ELR (cell line): ENCODE data around the gene CBFA2T3.
A peak's percentile ranks its signal among the peaks of the same experiment; 100 is the strongest.
"Not testable (repeated sequence)": the region's sequence is repeated elsewhere in the genome, so short reads cannot be mapped to it uniquely, and the experiment has no call there.

ENCODE experiments used
- DNase-seq: peaks from one replicate; pipeline ENCODE4 v3.0.0-alpha.2; 2015; ENCODE audit warnings: low read depth

The CBFA2T3 gene

GRCh38 chr16:88922826-88923410 lies 54.1 kb downstream of the CBFA2T3 start:
- no peak for DNase-seq

GRCh38 chr16:88922114-88922825 lies 54.7 kb downstream of the CBFA2T3 start:
- peak; percentile 42 for DNase-seq

DNA sequence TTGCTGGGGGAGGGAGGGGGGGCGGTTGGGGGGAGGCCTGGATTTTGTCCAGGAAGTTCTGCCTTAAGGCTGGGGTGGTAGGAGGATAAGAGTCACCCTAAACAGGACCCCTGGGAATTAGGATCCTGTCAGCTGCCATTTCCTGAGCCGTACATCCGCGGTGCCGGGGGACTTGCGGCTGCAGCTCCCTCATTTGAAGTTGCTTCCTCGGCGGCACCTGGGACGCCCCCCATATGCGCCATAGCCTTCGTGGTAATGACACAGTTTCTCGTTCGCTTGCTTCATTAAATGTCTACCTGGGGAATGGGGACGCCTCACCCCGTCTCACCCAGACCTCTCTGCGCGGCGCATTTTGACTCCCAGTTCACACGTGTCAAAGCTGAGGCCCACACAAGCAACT lies 55.4 kb downstream of the CBFA2T3 start:
- no peak for DNase-seq

GRCh38 chr16:88920618-88921590 lies 56.1 kb downstream of the CBFA2T3 start:
- peak; percentile 51 for DNase-seq

DNA sequence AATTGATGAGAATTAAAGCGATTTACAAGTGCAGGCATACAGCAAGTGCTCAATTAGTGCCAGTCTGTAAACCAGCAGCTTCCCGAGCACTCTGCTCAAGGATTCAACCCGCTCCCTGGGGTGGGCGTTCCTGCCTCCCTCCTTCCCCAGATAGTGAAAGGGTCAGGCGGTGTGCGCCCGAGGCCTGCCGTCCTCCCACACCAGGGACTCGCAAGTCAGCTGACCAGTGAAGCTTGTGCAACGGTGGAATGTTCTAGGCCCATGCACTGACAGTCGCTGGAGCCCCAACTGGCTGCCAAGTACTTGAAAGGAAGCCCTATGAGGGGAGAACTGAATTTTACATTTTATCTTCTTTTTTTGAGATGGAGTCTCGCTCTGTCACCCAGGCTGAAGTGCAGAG lies 57.1 kb downstream of the CBFA2T3 start:
- DNase-seq, result no peak

- DNase-seq, result not testable (repeated sequence)
Measured at GRCh38 chr16:88918896-88919295, 58.1 kb downstream of the CBFA2T3 start.

GRCh38 chr16:88917915-88918627 lies 58.9 kb downstream of the CBFA2T3 start:
- DNase-seq, result no peak

DNA sequence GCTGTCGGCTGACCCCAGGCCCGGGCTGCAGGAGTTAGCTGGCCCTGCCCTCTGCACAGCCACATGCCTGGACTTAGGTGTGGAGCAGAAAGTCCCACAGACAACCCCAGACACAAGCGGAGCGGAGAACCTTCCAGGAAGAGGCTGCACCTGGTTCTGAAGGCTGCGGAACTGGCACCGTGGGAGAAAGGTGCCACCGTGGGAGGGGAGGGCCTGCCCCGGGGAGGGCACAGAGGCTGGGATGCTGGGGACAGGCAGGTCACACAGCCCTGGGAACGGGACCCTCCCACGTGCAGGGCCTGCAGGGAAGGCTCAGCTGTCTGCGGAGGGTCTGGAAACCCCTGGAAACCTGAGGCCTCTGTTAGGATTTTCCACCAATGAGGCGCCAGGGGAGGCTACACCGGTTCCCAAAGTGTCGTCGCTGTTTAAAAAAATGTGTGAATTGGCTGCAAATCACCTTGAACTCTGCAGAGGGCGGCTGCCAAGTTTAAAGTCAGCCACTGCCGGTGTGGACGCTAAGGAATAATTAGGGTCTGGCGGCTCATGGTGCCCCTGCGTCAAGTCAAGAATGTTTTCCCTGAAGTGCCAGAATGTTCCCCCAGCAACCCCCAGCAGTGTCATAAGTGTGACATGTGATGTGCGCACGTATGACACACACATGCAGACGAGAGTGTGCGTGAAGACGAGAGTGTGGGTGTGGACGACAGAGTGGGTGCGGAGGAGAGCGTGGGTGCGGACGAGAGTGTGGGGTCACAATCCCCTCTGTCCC lies 59.7 kb downstream of the CBFA2T3 start:
- DNase-seq, result no peak

DNA sequence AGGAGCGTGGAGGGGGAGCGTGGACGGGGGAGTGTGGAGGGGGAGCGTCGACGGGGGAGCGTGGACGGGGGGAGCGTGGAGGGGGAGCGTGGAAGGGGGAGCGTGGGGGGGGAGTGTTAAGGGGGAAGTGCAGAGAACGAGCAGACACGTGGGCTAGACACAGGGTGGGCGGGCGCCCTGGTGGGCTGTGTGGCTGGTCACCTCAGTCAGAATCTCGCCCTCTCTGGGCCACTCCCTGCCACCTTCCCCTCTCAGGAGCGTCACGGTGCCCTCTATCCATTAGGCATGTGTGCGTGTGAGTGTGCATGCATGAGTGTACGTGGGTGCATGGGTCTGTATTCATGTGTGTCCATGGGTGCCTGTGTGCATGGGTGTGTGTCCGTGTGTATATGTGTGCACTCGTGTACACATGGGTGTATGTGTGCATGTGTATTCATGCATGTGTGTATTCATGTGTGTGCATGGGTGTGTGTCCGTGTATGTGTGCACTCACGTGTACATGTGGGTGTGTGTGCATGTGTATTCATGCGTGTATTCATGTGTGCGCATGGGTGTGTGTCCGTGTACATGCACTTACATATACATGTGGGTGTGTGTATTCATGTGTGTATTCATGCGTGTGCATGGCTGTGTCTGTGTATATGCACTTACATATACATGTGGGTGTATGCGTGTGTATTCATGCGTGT lies 61.2 kb downstream of the CBFA2T3 start:
- DNase-seq, result no peak

GRCh38 chr16:88914750-88915368 lies 62.1 kb downstream of the CBFA2T3 start:
- DNase-seq, result no peak

DNA sequence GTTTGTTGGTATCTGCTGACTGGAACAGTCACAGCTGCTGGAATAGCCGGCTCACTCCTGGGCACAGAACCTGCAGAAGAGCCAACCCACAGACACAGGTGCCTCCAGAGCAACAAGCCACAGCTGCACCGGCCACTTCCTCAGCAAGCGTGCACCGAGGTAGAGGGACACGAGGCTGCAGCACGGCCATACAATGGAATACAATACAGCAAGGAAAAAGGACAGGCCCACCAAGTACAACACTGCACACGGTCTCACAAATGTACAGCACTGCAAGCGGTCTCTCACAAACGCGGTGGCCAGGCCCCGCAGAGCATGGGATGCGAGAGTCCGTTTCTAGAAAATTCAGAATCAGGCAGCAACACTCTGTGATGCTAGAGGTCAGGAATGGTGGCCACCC lies 63.1 kb downstream of the CBFA2T3 start:
- no peak for DNase-seq

DNA sequence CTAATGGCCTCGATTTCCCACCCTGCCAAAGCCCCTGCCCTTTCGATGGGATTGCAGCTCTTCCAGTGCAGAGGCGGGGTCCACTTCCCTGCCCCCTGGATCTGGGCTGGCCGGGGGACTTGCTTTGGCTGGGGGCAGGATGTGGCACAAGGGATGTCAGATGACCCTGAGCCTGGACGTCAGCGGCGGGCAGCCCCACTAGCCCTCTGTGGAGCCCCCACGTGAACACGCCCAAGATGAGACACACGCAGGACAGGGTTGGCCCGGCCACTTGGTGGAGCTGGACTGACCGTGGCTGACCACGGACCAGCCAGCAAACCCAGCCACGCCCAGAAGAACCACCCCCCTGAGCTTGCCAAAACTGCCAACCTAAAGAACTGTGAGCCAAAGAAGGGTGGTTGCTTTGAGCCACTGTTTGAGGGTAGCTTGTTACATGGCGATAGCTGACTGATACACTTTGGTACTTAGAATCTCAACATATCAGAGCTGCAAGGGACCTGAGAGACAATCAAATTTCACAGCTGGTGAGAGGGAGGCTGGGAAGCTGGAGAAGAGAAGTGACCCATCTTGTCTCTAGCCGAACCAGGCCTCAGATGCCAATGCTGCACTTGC lies 63.9 kb downstream of the CBFA2T3 start:
- no peak for DNase-seq

- DNase-seq, result no peak
Measured at GRCh38 chr16:88912556-88912955, 64.5 kb downstream of the CBFA2T3 start.

GRCh38 chr16:88911946-88912310 lies 65.1 kb downstream of the CBFA2T3 start:
- no peak for DNase-seq

DNA sequence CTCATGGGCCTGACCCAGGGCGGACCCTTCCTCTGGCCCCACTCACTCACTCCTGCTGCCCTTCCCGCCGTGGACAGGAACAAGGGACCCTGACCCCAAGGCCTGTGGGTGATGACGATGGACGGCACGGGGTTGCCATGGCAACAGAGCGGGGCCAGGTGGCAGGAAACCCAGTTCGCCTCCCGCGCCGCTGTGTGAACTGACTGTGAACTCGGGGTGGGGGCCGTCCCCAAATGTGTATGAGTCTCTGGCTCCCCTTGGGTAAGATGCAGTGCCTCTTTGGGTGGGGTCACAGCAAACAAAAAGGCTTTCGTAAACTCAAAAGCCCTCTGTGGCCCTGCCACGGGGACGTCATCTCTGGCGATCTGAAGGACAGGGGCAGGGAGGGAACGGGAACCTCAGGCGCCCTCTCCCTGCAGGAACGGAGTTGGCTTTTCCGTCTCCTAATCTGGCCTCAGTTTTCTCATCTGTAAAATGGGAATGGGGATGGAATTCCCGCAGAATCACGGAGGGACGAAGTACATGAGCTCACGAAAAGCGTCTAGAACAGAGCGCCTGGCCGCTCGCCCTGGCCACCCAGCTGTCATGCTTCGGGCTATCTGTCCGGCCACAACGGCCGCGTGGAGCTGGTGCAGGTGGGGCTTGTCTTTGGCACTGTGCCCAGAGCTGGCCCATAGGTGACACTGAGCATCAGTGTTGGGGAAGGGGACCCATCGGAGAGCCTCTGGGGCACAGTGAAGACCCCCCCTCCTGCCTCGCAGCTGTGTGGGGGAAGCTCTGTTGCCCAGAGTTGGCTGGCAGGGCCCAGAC lies 65.7 kb downstream of the CBFA2T3 start:
- no peak for DNase-seq

- DNase-seq, result no peak
Measured at GRCh38 chr16:88910284-88911135, 66.5 kb downstream of the CBFA2T3 start.

- DNase-seq, result no peak
Measured at GRCh38 chr16:88909431-88910210, 67.4 kb downstream of the CBFA2T3 start.
